MM.1S (cell line): ENCODE measurements around the gene ADGRG2.

Experiments used
- EZH2 ChIP-seq: fragments of 300-600 bp; sonication (generic); optimal IDR thresholded peaks from 2 replicates; pipeline ENCODE3; 2017; ENCODE audit warnings: low read depth, mild to moderate bottlenecking, antibody characterized with exemption, low read length, mixed read lengths
- TF ChIP-seq, protein P1 (sequence below): fragments of 300-600 bp; sonication (generic); IDR thresholded peaks from 2 replicates; pipeline ENCODE4 v1.5.1; 2016; ENCODE audit warnings: antibody characterized with exemption, low read length, mixed read lengths

DNA sequence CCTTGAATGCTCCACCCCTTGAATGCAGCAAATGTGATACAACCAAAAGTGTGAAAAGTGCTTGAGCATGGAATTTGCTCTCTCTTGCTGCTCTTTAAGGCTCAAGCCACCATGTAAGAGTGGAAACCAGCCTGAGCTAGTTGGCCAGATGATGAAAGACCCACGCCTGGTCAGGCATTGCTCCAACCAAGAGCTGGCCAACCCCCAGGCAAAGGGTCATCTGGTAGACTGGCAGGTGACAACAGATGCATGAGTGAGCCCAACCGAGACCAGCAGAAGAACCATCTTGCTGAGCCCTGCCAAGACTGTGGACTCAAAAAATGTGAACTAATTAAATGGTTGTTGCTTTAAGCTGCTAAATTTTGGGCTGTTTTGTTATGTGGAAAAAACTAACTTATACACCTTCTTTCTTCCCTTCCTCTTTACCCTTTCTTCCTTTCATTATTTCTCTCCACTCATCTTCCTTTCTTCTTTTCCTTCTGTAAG, 32.7 kb downstream of the ADGRG2 start:
- no peak for TF ChIP-seq EZH2
- TF ChIP-seq, protein P1, sequence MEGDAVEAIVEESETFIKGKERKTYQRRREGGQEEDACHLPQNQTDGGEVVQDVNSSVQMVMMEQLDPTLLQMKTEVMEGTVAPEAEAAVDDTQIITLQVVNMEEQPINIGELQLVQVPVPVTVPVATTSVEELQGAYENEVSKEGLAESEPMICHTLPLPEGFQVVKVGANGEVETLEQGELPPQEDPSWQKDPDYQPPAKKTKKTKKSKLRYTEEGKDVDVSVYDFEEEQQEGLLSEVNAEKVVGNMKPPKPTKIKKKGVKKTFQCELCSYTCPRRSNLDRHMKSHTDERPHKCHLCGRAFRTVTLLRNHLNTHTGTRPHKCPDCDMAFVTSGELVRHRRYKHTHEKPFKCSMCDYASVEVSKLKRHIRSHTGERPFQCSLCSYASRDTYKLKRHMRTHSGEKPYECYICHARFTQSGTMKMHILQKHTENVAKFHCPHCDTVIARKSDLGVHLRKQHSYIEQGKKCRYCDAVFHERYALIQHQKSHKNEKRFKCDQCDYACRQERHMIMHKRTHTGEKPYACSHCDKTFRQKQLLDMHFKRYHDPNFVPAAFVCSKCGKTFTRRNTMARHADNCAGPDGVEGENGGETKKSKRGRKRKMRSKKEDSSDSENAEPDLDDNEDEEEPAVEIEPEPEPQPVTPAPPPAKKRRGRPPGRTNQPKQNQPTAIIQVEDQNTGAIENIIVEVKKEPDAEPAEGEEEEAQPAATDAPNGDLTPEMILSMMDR, result no peak
